ENCODE measurements around the gene CNTFR.

The CNTFR gene

GRCh38 chr9:34580358-34580757 lies 9.2 kb downstream of the CNTFR start:
- H3K9ac ChIP-seq (ENCODE audit: low read depth, low read length): no peak overlapping the region
- H3K4me1 ChIP-seq (ENCODE audit: control insufficient read depth, insufficient read depth, low read length): peaks cover 32% of the 10 kb centered on the region
- no peaks in the 10 kb centered on the region for H3K9me3 ChIP-seq (ENCODE audit: control insufficient read depth, insufficient read depth, low read length)
- no peaks in the 10 kb centered on the region for H3K36me3 ChIP-seq (ENCODE audit: control insufficient read depth, insufficient read depth, low read length)
- H3K27me3 ChIP-seq (ENCODE audit: control insufficient read depth, insufficient read depth, low read length): peaks cover 89% of the 10 kb centered on the region
- no peak overlapping the region for H3K4me3 ChIP-seq (ENCODE audit: low read depth, low read length)

DNA sequence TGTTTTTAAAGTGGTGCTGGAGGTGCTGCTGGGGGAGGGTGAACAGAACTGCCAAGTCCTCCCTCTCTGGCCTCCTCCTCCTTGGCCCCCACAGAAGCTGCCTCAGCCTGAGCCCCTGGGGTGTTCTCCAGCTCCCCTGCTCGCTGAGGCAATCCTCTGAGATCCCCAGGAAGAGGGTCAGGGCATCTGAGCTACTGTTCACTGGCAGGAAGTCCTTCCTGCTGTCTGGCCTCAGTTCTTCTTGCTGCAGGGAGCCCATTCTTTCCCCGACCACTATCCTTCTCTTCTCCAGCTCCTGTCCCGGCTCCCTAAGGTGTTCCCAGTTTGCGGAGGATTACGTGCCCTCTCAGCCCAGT lies 9.7 kb downstream of the CNTFR start:
- Histone ChIP-seq H3K36me3 (ENCODE audit: control insufficient read depth, insufficient read depth, low read length) (no peaks in the 10 kb centered on the region), H3K9ac (ENCODE audit: low read depth, low read length) (no peak overlapping the region), H3K27me3 (ENCODE audit: control insufficient read depth, insufficient read depth, low read length) (peaks cover 89% of the 10 kb centered on the region)

DNA sequence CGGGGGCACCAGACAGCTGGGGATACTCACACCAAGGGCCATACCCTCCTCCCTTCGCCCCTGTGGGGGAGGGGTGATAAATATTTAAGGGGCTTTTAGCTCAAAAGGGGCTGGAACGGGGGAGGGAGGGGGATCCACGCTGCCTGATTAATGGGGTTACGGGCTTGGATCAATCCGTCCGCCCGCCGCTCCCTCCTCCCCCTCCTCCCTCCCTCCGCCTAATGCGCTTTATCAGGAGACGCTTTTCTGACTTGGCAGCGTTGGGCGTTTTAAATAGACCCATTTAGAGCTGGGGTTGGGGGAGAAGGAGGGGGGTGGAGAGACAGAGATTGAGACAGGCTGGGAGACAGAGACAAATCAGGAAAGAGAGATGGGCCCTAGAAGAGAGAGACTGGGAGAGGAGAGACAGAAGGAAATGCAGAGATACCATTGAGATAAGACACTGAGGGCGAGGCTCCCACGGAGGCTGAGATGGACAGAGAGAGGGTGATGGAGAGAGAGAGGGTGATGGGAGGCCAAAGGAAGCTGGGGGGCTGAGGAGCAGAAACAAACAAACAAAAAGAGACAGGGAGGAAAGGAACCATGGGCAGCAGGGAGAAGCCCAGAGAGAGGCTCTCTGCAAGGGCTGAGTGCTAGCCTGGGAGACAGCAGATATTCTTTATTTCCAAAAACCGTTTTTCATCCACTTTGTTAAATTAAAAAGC lies 10.3 kb downstream of the CNTFR start:
- no peaks in the 10 kb centered on the region for H3K36me3 ChIP-seq (ENCODE audit: control insufficient read depth, insufficient read depth, low read length)
- H3K4me1 ChIP-seq (ENCODE audit: control insufficient read depth, insufficient read depth, low read length): peaks cover 26% of the 10 kb centered on the region
- H3K9me3 ChIP-seq (ENCODE audit: control insufficient read depth, insufficient read depth, low read length): no peaks in the 10 kb centered on the region
- no peak overlapping the region for H3K9ac ChIP-seq (ENCODE audit: low read depth, low read length)
- peak overlapping the region; percentile 68 for H3K4me3 ChIP-seq (ENCODE audit: low read depth, low read length)
- peaks cover 84% of the 10 kb centered on the region for H3K27me3 ChIP-seq (ENCODE audit: control insufficient read depth, insufficient read depth, low read length)

More for the DNA sequence above, 9.7 kb downstream of the CNTFR start:
- Histone ChIP-seq H3K4me1 (ENCODE audit: control insufficient read depth, insufficient read depth, low read length) (peaks cover 27% of the 10 kb centered on the region), H3K4me3 (ENCODE audit: low read depth, low read length) (peak overlapping the region; percentile 23), H3K9me3 (ENCODE audit: control insufficient read depth, insufficient read depth, low read length) (no peaks in the 10 kb centered on the region)

GRCh38 chr9:34578241-34579103 lies 11.1 kb downstream of the CNTFR start:
- Histone ChIP-seq H3K9me3 (ENCODE audit: control insufficient read depth, insufficient read depth, low read length) (no peaks in the 10 kb centered on the region), H3K9ac (ENCODE audit: low read depth, low read length) (no peak overlapping the region), H3K4me3 (ENCODE audit: low read depth, low read length) (peak overlapping the region; percentile 68), H3K4me1 (ENCODE audit: control insufficient read depth, insufficient read depth, low read length) (peaks cover 29% of the 10 kb centered on the region), H3K27me3 (ENCODE audit: control insufficient read depth, insufficient read depth, low read length) (peaks cover 76% of the 10 kb centered on the region), H3K36me3 (ENCODE audit: control insufficient read depth, insufficient read depth, low read length) (no peaks in the 10 kb centered on the region)

DNA sequence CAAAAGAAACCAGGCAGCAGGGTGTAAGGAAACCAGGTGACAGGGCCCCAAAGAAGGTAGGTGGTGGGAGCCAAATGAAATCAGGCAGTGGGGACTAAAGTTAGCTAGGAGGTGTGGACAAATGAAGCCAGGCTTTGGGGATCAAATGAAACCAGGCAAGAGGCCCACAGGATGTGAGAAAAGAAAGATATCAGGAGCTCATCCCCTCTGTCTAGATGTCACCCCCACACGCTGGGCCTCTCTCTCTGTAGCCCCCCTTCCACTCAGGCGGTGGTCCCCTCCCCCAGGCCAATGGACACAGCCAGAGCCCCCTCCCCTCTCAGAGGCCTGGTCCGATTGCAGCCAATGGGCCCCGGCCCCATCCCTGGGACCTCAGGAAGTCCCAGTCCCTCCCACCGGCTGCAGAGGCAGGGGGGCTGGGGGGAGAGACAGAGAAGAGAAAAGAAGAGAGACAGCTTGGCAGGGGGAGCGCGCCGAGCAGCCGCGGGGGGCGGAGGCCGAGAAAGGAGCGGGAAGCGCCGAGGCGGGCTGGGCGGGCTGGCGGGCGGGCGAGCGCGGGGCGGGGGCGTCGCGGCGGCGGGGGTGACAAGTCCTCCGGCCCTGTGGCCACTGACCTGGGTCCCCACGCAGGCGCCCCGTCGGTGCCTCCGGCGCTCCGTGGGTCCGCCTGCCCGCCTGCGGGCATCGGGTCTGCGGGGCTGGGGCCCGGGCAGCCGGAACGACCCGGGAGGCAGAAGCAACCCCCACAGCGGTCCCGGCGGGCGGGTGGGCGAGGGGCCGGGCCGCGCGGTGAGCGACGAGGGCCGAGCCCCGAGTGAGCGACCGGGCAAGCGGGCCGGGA lies 11.9 kb downstream of the CNTFR start:
- Histone ChIP-seq H3K4me1 (ENCODE audit: control insufficient read depth, insufficient read depth, low read length) (peaks cover 29% of the 10 kb centered on the region), H3K9me3 (ENCODE audit: control insufficient read depth, insufficient read depth, low read length) (no peaks in the 10 kb centered on the region), H3K27me3 (ENCODE audit: control insufficient read depth, insufficient read depth, low read length) (peaks cover 68% of the 10 kb centered on the region), H3K36me3 (ENCODE audit: control insufficient read depth, insufficient read depth, low read length) (no peaks in the 10 kb centered on the region), H3K9ac (ENCODE audit: low read depth, low read length) (no peak overlapping the region), H3K4me3 (ENCODE audit: low read depth, low read length) (peak overlapping the region; percentile 68)

DNA sequence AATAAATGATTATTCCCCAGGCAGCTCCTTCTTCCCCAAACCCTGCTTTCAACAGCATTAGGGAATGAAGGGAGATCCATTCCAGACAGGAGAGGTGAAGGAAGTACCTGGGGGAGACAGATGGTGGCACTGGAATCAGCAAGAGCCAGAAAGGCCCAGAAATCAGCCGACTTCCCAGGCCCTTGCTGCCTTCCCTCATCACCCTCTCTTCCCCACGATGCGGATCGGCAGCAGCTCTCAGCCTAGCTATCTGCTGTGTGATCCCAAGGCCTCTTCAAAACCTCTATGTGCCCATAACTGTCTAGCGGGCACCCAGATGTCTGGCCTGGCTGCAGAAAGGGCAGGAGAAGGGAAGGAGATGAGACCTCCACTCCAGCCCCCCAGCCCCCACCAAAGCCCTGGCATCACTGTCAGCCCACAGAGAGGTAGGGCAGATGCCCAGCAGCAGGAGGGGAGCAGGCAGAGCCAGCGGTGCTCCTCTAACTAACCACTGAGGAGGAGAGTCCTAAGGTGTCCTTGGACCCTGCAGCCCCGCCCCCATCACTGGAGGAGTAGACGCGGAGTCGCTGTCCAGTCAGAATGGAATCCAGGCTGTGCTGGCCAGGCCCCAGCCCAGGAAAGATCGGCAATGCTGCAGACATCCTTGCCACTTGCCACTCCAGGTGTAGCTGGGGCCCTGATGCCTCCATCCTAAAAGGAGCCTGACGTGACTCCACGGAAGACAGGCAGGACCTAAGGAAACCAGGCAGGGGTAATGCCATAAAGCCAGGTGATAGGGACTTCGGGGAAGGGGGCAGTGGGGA lies 12.7 kb downstream of the CNTFR start:
- H3K9ac ChIP-seq (ENCODE audit: low read depth, low read length): no peak overlapping the region
- H3K36me3 ChIP-seq (ENCODE audit: control insufficient read depth, insufficient read depth, low read length): no peaks in the 10 kb centered on the region
- H3K27me3 ChIP-seq (ENCODE audit: control insufficient read depth, insufficient read depth, low read length): peaks cover 60% of the 10 kb centered on the region
- H3K9me3 ChIP-seq (ENCODE audit: control insufficient read depth, insufficient read depth, low read length): no peaks in the 10 kb centered on the region
- peak overlapping the region; percentile 33 for H3K4me3 ChIP-seq (ENCODE audit: low read depth, low read length)
- H3K4me1 ChIP-seq (ENCODE audit: control insufficient read depth, insufficient read depth, low read length): peaks cover 29% of the 10 kb centered on the region

DNA sequence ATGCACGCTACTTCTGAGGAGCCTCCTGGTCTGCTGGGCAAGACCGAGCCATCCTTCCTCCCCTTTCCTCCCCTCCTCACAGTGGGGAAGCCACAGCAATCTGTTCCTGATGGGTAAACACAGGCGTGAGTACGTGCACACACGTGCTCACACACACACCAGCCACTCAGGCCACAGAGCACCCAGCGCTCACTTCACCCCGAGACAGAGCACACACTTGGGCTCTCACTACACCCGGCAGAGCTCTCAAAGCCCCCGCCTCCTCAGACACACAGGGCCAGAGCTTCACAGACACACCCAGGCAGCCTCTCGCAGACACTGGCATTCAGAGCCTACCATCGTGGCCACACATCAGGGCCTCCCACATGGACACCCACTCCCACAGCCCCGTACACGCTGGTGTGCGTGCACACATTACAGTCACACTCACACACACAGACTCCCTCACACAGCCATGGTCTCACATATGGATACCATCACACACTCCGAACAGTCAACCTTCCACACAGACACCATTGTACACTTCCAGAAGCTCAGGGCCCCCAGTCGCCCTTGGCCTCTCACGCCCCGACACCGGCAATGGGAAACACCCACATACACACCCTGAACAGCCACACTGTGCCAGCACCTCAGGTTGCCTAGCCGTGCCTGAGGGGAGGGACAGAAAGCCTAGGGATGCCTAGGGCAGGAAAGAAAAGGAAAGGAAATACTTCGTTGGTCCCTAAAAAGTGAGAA lies 13.5 kb downstream of the CNTFR start:
- Histone ChIP-seq H3K4me1 (ENCODE audit: control insufficient read depth, insufficient read depth, low read length) (peaks cover 29% of the 10 kb centered on the region), H3K9me3 (ENCODE audit: control insufficient read depth, insufficient read depth, low read length) (no peaks in the 10 kb centered on the region), H3K36me3 (ENCODE audit: control insufficient read depth, insufficient read depth, low read length) (no peaks in the 10 kb centered on the region), H3K27me3 (ENCODE audit: control insufficient read depth, insufficient read depth, low read length) (peaks cover 52% of the 10 kb centered on the region), H3K4me3 (ENCODE audit: low read depth, low read length) (no peak overlapping the region), H3K9ac (ENCODE audit: low read depth, low read length) (no peak overlapping the region)

DNA sequence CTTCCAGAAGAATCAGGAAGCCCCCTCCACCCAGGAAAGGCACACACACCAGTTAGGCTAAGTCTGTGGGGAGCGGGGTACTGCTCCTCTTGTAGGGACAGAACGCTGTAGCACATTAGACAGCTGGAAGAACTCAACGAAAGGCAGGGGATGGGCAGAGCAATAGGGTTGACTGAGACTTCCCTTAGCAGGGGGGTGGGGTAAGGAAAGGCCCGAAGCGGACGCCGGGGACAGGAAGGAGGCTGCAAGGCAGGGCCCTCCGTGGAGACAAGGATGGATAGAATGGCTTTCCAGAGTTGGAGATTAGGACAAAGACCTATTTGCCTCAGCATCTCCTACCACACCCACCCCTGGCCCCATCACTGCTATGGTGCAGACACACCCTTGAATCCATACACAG lies 14.3 kb downstream of the CNTFR start:
- Histone ChIP-seq H3K4me1 (ENCODE audit: control insufficient read depth, insufficient read depth, low read length) (peaks cover 27% of the 10 kb centered on the region), H3K4me3 (ENCODE audit: low read depth, low read length) (no peak overlapping the region), H3K9ac (ENCODE audit: low read depth, low read length) (no peak overlapping the region), H3K9me3 (ENCODE audit: control insufficient read depth, insufficient read depth, low read length) (no peaks in the 10 kb centered on the region), H3K36me3 (ENCODE audit: control insufficient read depth, insufficient read depth, low read length) (no peaks in the 10 kb centered on the region), H3K27me3 (ENCODE audit: control insufficient read depth, insufficient read depth, low read length) (peaks cover 49% of the 10 kb centered on the region)

- H3K27me3 ChIP-seq (ENCODE audit: control insufficient read depth, insufficient read depth, low read length): peaks cover 43% of the 10 kb centered on the region
- H3K9ac ChIP-seq (ENCODE audit: low read depth, low read length): no peak overlapping the region
- H3K4me1 ChIP-seq (ENCODE audit: control insufficient read depth, insufficient read depth, low read length): peaks cover 22% of the 10 kb centered on the region
- no peak overlapping the region for H3K4me3 ChIP-seq (ENCODE audit: low read depth, low read length)
- no peaks in the 10 kb centered on the region for H3K9me3 ChIP-seq (ENCODE audit: control insufficient read depth, insufficient read depth, low read length)
- no peaks in the 10 kb centered on the region for H3K36me3 ChIP-seq (ENCODE audit: control insufficient read depth, insufficient read depth, low read length)
These were observed 15.0 kb downstream of the CNTFR start for GRCh38 chr9:34574571-34574970.

GRCh38 chr9:34573599-34574325 lies 15.8 kb downstream of the CNTFR start:
- H3K4me1 ChIP-seq (ENCODE audit: control insufficient read depth, insufficient read depth, low read length): peaks cover 22% of the 10 kb centered on the region
- H3K9ac ChIP-seq (ENCODE audit: low read depth, low read length): no peak overlapping the region
- peaks cover 35% of the 10 kb centered on the region for H3K27me3 ChIP-seq (ENCODE audit: control insufficient read depth, insufficient read depth, low read length)
- no peaks in the 10 kb centered on the region for H3K36me3 ChIP-seq (ENCODE audit: control insufficient read depth, insufficient read depth, low read length)
- H3K9me3 ChIP-seq (ENCODE audit: control insufficient read depth, insufficient read depth, low read length): no peaks in the 10 kb centered on the region
- no peak overlapping the region for H3K4me3 ChIP-seq (ENCODE audit: low read depth, low read length)
